Neural cell (in vitro differentiated cells): ENCODE results near the gene RIPPLY1. TPM values are rescaled to one million over a fixed set of nuclear protein-coding genes. Genes with fewer than 3 reads are reported as not detected.

Experiments used
- polyA plus RNA-seq: library from polyadenylated mRNA; depleted of rRNA; stranded (reverse); fragments of >200 nt; gene quantifications from 2 replicates; pipeline ENCODE4 v1.2.3, GENCODE V29; 2014

The RIPPLY1 gene
- polyA plus RNA-seq, 1 donor from 2014 or later, result 0.57 TPM

Other genes with a start within 250 kb of the RIPPLY1 start
- 0.72 and 0.78 TPM in 2 replicates for gene RNF128, start 176.6 kb downstream of the RIPPLY1 start, polyA plus RNA-seq
- gene TBC1D8B, start 100.7 kb downstream of the RIPPLY1 start, polyA plus RNA-seq, result 0.14 and 2.1 TPM in 2 replicates
- gene CLDN2, start 17.1 kb upstream of the RIPPLY1 start, polyA plus RNA-seq, result not detected in 2 replicates
- 7.5 and 10.9 TPM in 2 replicates for gene MORC4, start 96.9 kb upstream of the RIPPLY1 start, polyA plus RNA-seq
- 11.0 and 11.5 TPM in 2 replicates for gene RBM41, start 215.5 kb upstream of the RIPPLY1 start, polyA plus RNA-seq